ENCODE results near the gene PHLDA3.

The PHLDA3 gene

GRCh38 chr1:201456499-201457309, 12.3 kb downstream of the PHLDA3 start:
- H3K4me3 ChIP-seq (replicated peaks; ENCODE audit: insufficient read depth, low read length) = no peak overlapping the region
- TF ChIP-seq GABPA (IDR thresholded peaks at IDR 0.05; ENCODE audit: low read depth) (no peak), POLR2AphosphoS5 (IDR thresholded peaks at IDR 0.05; ENCODE audit: low read depth) (no peak), CTCF (IDR thresholded peaks at IDR 0.05; ENCODE audit: insufficient read depth, low read length) (no peak)
- H3K27me3 ChIP-seq (ENCODE audit: insufficient read depth, poor library complexity, severe bottlenecking) = no peaks in the 10 kb centered on the region
- DNase-seq (ENCODE audit: low read depth in 1 of 2, low spot score in 1 of 2) = no peak
- H3K27ac ChIP-seq (replicated peaks) = no peak overlapping the region

- H3K4me3 ChIP-seq (replicated peaks; ENCODE audit: insufficient read depth, low read length) = no peak overlapping the region
- H3K27ac ChIP-seq (replicated peaks) = no peak overlapping the region
- no peaks in the 10 kb centered on the region for H3K27me3 ChIP-seq (ENCODE audit: insufficient read depth, poor library complexity, severe bottlenecking)
- no peak for DNase-seq (ENCODE audit: low read depth in 1 of 2, low spot score in 1 of 2)
- TF ChIP-seq SPI1 (IDR thresholded peaks at IDR 0.05; ENCODE audit: borderline replicate concordance, low read depth) (no peak), POLR2AphosphoS5 (IDR thresholded peaks at IDR 0.05; ENCODE audit: low read depth) (no peak), REST (IDR thresholded peaks at IDR 0.05; ENCODE audit: insufficient replicate concordance, low read depth) (no peak), CTCF (IDR thresholded peaks at IDR 0.05; ENCODE audit: insufficient read depth, low read length) (no peak), GABPA (IDR thresholded peaks at IDR 0.05; ENCODE audit: low read depth) (no peak)
Observed at GRCh38 chr1:201455098-201455497, 13.9 kb downstream of the PHLDA3 start.

GRCh38 chr1:201454608-201455007, 14.4 kb downstream of the PHLDA3 start:
- Histone ChIP-seq H3K4me3 (replicated peaks; ENCODE audit: insufficient read depth, low read length) (no peak overlapping the region), H3K27me3 (ENCODE audit: insufficient read depth, poor library complexity, severe bottlenecking) (no peaks in the 10 kb centered on the region), H3K27ac (replicated peaks) (no peak overlapping the region)
- no peak for DNase-seq (ENCODE audit: low read depth in 1 of 2, low spot score in 1 of 2)
- no peak for TF ChIP-seq REST (IDR thresholded peaks at IDR 0.05; ENCODE audit: insufficient replicate concordance, low read depth)
- no peak for TF ChIP-seq GABPA (IDR thresholded peaks at IDR 0.05; ENCODE audit: low read depth)
- no peak for TF ChIP-seq POLR2AphosphoS5 (IDR thresholded peaks at IDR 0.05; ENCODE audit: low read depth)
- no peak for TF ChIP-seq CTCF (IDR thresholded peaks at IDR 0.05; ENCODE audit: insufficient read depth, low read length)
- no peak for TF ChIP-seq SPI1 (IDR thresholded peaks at IDR 0.05; ENCODE audit: borderline replicate concordance, low read depth)

All from HL-60 (cell line).